HEK293 (cell line): ENCODE data around the gene USP31.

ENCODE experiments used
- CTCF ChIA-PET: fragments of 350-600 bp; formaldehyde crosslinking; extraction: SDS; loops from one replicate; lab custom pipeline; 2021; ENCODE audit warnings: antibody characterized with exemption; lab: Yijun Ruan, JAX
- POLR2A ChIA-PET: fragments of 300-600 bp; formaldehyde crosslinking; extraction: SDS; loops from one replicate; lab custom pipeline; 2020; ENCODE audit warnings: antibody characterized with exemption, inconsistent platforms; lab: Yijun Ruan, JAX
- H3K27ac ChIP-seq: fragments of 200-500 bp; sonication (Bioruptor generic); 2 replicates; pipeline ENCODE4 v1.5.1; 2014; ENCODE audit warnings: low read depth, low read length, control low read depth, inconsistent platforms; ENCODE audit errors: extremely low read depth
- H3K36me3 ChIP-seq, 2 experiments: fragments of 200-500 bp in 1 of 2; sonication (Bioruptor generic) in 1 of 2; 1 replicate in 1 of 2; 2 replicates in 1 of 2; pipeline ENCODE4 v1.5.1; 2014 to 2017; ENCODE audit warnings: inconsistent platforms in 2 of 2, low read length in 2 of 2; ENCODE audit not compliant: control insufficient read depth in 2 of 2, insufficient read depth in 1 of 2
- H3K4me1 ChIP-seq: fragments of 200-500 bp; sonication (Bioruptor generic); 2 replicates; pipeline ENCODE4 v1.5.1; 2014; ENCODE audit warnings: mild to moderate bottlenecking, low read length, inconsistent platforms; ENCODE audit not compliant: control insufficient read depth, insufficient read depth
- H3K4me3 ChIP-seq: 2 replicates; pipeline ENCODE4 v1.5.1; 2011; ENCODE audit warnings: low read depth, mild to moderate bottlenecking, control low read depth, low read length, moderate library complexity
- H3K9me3 ChIP-seq: fragments of 200-500 bp; sonication (Bioruptor generic); 2 replicates; pipeline ENCODE4 v1.5.1; 2014; ENCODE audit warnings: low read depth, low read length, inconsistent platforms; ENCODE audit not compliant: control insufficient read depth, insufficient read depth
- BCL6B ChIP-seq: fragments of 450-650 bp; formaldehyde crosslinking; IDR thresholded peaks from 2 replicates; pipeline ENCODE4 v1.5.1; 2017; ENCODE audit warnings: missing biosample characterization, missing genetic modification characterization
- KLF1 ChIP-seq: fragments of 450-650 bp; formaldehyde crosslinking; IDR thresholded peaks from 2 replicates; pipeline ENCODE4 v1.5.1; 2016; ENCODE audit warnings: missing biosample characterization, missing genetic modification characterization
- MEIS1 ChIP-seq: sonication (generic); formaldehyde crosslinking; IDR thresholded peaks from 2 replicates; pipeline ENCODE4 v1.8.1; 2022; ENCODE audit warnings: missing genetic modification reagents, mild to moderate bottlenecking, borderline replicate concordance
- SALL2 ChIP-seq: fragments of 450-650 bp; formaldehyde crosslinking; IDR thresholded peaks from 2 replicates; pipeline ENCODE4 v1.5.0; 2017; ENCODE audit warnings: missing biosample characterization, mild to moderate bottlenecking, missing genetic modification characterization, borderline replicate concordance
- SP2 ChIP-seq: fragments of 450-650 bp; formaldehyde crosslinking; IDR thresholded peaks from 2 replicates; pipeline ENCODE4 v1.5.1; 2016; ENCODE audit warnings: missing biosample characterization, missing genetic modification characterization
- ZNF121 ChIP-seq: fragments of 450-650 bp; formaldehyde crosslinking; IDR thresholded peaks from 2 replicates; pipeline ENCODE4 v1.5.1; 2016; ENCODE audit warnings: missing biosample characterization, missing genetic modification characterization
- ZNF148 ChIP-seq: fragments of 450-650 bp; formaldehyde crosslinking; IDR thresholded peaks from 2 replicates; pipeline ENCODE4 v1.5.0; 2017; ENCODE audit warnings: missing biosample characterization, missing genetic modification characterization, borderline replicate concordance
- ZNF169 ChIP-seq: fragments of 450-650 bp; formaldehyde crosslinking; IDR thresholded peaks from 2 replicates; pipeline ENCODE4 v1.5.1; 2016; ENCODE audit warnings: missing biosample characterization, missing genetic modification characterization
- ZNF211 ChIP-seq: fragments of 450-650 bp; formaldehyde crosslinking; IDR thresholded peaks from 2 replicates; pipeline ENCODE4 v1.5.1; 2016; ENCODE audit warnings: low read depth, missing biosample characterization, missing genetic modification characterization
- ZNF239 ChIP-seq: fragments of 450-650 bp; formaldehyde crosslinking; IDR thresholded peaks from 2 replicates; pipeline ENCODE4 v1.5.1; 2016; ENCODE audit warnings: missing biosample characterization, missing genetic modification characterization
- ZNF274 ChIP-seq, 2 experiments: fragments of 200-500 bp in 1 of 2; fragments of 450-650 bp in 1 of 2; sonication (Bioruptor generic) in 1 of 2; formaldehyde crosslinking in 1 of 2; IDR thresholded peaks; 2 replicates each; pipeline versions ENCODE4 v1.5.1 to v1.6.1; 2014 to 2016; ENCODE audit warnings: borderline replicate concordance in 1 of 2, inconsistent platforms in 1 of 2, low read length in 1 of 2, missing biosample characterization in 1 of 2, missing genetic modification characterization in 1 of 2
- ZNF280C ChIP-seq: fragments of 450-650 bp; formaldehyde crosslinking; IDR thresholded peaks from 2 replicates; pipeline ENCODE4 v1.5.1; 2016; ENCODE audit warnings: missing biosample characterization, missing genetic modification characterization
- ZNF311 ChIP-seq: fragments of 450-650 bp; formaldehyde crosslinking; IDR thresholded peaks from 2 replicates; pipeline ENCODE4 v1.5.1; 2017; ENCODE audit warnings: missing biosample characterization, missing genetic modification characterization, borderline replicate concordance
- ZNF366 ChIP-seq: fragments of 450-650 bp; formaldehyde crosslinking; conservative IDR thresholded peaks from 2 replicates; pipeline ENCODE4 v1.5.1; 2016; ENCODE audit warnings: missing biosample characterization, missing genetic modification characterization
- ZNF501 ChIP-seq: fragments of 450-650 bp; formaldehyde crosslinking; IDR thresholded peaks from 2 replicates; pipeline ENCODE4 v1.5.1; 2016; ENCODE audit warnings: missing biosample characterization, missing genetic modification characterization
- ZNF596 ChIP-seq: fragments of 450-650 bp; IDR thresholded peaks from 2 replicates; pipeline ENCODE4 v1.5.0; 2018; ENCODE audit warnings: missing biosample characterization, mild to moderate bottlenecking, missing genetic modification characterization, moderate library complexity
- ZNF660 ChIP-seq: fragments of 450-650 bp; IDR thresholded peaks from 2 replicates; pipeline ENCODE4 v1.5.1; 2018; ENCODE audit warnings: missing biosample characterization, mild to moderate bottlenecking, missing genetic modification characterization
- ZNF704 ChIP-seq: fragments of 450-650 bp; formaldehyde crosslinking; IDR thresholded peaks from 2 replicates; pipeline ENCODE4 v1.5.1; 2016; ENCODE audit warnings: missing biosample characterization, missing genetic modification characterization
- ZNF792 ChIP-seq: fragments of 450-650 bp; formaldehyde crosslinking; IDR thresholded peaks from 2 replicates; pipeline ENCODE4 v1.5.1; 2016; ENCODE audit warnings: missing biosample characterization, missing genetic modification characterization
- TF ChIP-seq, protein P1 (sequence below): fragments of 450-650 bp; formaldehyde crosslinking; IDR thresholded peaks from 2 replicates; pipeline ENCODE4 v1.5.1; 2017; ENCODE audit warnings: missing biosample characterization, missing genetic modification characterization
- TF ChIP-seq, protein P2 (sequence below): fragments of 450-650 bp; formaldehyde crosslinking; IDR thresholded peaks from 2 replicates; pipeline ENCODE4 v1.5.1; 2016; ENCODE audit warnings: missing biosample characterization, missing genetic modification characterization

The USP31 gene

DNA sequence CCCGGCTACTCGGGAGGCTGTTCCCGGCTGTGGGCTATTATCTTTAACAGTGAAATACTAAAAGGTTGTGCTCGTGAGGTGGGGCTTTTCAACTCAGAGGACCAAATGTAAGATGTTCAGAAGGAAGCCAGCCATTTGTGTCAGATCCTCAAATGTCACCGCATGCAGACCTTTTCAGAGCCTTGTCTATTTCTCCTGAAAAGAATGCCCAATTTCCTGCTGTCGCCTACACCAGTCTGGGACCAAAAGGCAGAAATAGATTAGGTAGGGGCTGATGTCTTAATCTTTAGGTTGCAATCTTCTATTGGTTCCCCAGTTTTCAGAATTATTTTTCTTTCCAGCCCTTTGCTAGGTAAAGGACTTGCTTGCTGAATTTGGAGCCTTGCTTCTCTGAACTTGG is 8.9 kb upstream of the USP31 start:
- Histone ChIP-seq H3K4me3 (no peak overlapping the region), H3K4me1 (no peaks in the 10 kb centered on the region), H3K27ac (no peak overlapping the region), H3K9me3 (no peaks in the 10 kb centered on the region), H3K36me3 (no peaks in the 10 kb centered on the region)
- POLR2A ChIA-PET: interaction anchor here (0.7 kb wide), 1 partner anchor 46 kb away, joined by 3 read pairs; no protein-coding TSS in a partner anchor
- TF ChIP-seq ZNF239 (tag by site-specific recombination) (peak; percentile 71; the same call in 1 of the 2 replicates), ZNF366 (tag by site-specific recombination) (no peak), ZNF792 (tag by site-specific recombination) (no peak)
- CTCF ChIA-PET: interaction anchor here (1.0 kb wide), 1 partner anchor 103 kb away, joined by 3 read pairs; no protein-coding TSS in a partner anchor

DNA sequence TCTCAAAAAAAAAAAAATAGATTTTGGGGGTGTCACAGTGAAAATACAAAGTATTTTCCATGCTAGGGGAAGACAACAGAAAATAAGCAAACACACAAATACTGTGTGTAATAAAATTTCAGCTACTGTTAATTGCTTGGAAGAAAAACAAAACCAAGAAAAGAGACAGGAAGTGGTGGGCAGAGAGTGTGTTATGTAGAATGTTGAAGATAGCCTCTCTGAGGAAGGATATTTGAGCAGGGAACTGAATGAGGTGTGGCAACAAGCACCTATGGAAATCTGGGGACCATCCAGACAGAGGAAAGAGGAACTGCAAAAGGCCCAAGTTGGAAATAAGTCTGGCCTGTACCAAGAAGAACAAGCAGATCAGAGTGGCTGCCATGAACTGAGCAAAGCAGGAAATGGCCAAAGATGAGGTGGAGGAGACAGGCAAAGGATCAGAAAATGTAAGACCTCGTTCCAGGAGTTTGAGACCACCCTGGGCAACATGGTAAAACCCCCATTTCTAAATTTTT is 7.8 kb upstream of the USP31 start:
- CTCF ChIA-PET: interaction anchor here (0.5 to 0.6 kb wide), 4 partner anchors 24 to 1535 kb away, joined by 3 to 4 read pairs (median 3); no protein-coding TSS in a partner anchor
- H3K4me3 ChIP-seq: no peak overlapping the region
- H3K27ac ChIP-seq: no peak overlapping the region
- H3K4me1 ChIP-seq: no peaks in the 10 kb centered on the region
- no peak for TF ChIP-seq ZNF311 (tag by site-specific recombination)
- TF ChIP-seq, protein P1, sequence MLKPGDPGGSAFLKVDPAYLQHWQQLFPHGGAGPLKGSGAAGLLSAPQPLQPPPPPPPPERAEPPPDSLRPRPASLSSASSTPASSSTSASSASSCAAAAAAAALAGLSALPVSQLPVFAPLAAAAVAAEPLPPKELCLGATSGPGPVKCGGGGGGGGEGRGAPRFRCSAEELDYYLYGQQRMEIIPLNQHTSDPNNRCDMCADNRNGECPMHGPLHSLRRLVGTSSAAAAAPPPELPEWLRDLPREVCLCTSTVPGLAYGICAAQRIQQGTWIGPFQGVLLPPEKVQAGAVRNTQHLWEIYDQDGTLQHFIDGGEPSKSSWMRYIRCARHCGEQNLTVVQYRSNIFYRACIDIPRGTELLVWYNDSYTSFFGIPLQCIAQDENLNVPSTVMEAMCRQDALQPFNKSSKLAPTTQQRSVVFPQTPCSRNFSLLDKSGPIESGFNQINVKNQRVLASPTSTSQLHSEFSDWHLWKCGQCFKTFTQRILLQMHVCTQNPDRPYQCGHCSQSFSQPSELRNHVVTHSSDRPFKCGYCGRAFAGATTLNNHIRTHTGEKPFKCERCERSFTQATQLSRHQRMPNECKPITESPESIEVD (tag by site-specific recombination): no peak
- TF ChIP-seq BCL6B (tag by site-specific recombination): no peak
- no peak for TF ChIP-seq ZNF148 (tag by site-specific recombination)
- TF ChIP-seq ZNF121 (tag by site-specific recombination): no peak
- no peak for TF ChIP-seq ZNF274 (IDR thresholded peaks at IDR 0.05; ENCODE audit: low read length)
- no peak for TF ChIP-seq ZNF274 (tag by site-specific recombination; IDR thresholded peaks at IDR 0.05; ENCODE audit: borderline replicate concordance)
- TF ChIP-seq ZNF660 (tag by site-specific recombination): no peak
- TF ChIP-seq SALL2 (tag by site-specific recombination): no peak
- no peak for TF ChIP-seq ZNF596
- TF ChIP-seq ZNF501 (tag by site-specific recombination): no peak
- TF ChIP-seq ZNF704 (tag by site-specific recombination): no peak
- no peak for TF ChIP-seq MEIS1
- TF ChIP-seq ZNF280C (tag by site-specific recombination): no peak
- TF ChIP-seq ZNF169 (tag by site-specific recombination): no peak
- TF ChIP-seq, protein P2, sequence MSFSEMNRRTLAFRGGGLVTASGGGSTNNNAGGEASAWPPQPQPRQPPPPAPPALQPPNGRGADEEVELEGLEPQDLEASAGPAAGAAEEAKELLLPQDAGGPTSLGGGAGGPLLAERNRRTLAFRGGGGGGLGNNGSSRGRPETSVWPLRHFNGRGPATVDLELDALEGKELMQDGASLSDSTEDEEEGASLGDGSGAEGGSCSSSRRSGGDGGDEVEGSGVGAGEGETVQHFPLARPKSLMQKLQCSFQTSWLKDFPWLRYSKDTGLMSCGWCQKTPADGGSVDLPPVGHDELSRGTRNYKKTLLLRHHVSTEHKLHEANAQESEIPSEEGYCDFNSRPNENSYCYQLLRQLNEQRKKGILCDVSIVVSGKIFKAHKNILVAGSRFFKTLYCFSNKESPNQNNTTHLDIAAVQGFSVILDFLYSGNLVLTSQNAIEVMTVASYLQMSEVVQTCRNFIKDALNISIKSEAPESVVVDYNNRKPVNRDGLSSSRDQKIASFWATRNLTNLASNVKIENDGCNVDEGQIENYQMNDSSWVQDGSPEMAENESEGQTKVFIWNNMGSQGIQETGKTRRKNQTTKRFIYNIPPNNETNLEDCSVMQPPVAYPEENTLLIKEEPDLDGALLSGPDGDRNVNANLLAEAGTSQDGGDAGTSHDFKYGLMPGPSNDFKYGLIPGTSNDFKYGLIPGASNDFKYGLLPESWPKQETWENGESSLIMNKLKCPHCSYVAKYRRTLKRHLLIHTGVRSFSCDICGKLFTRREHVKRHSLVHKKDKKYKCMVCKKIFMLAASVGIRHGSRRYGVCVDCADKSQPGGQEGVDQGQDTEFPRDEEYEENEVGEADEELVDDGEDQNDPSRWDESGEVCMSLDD (tag by site-specific recombination): no peak
- TF ChIP-seq ZNF211 (tag by site-specific recombination): no peak
- no peak for TF ChIP-seq SP2 (tag by site-specific recombination)
- no peak for TF ChIP-seq KLF1 (tag by site-specific recombination)
- TF ChIP-seq, all 188 proteins: peak for 0
- Histone ChIP-seq H3K9me3 (no peaks in the 10 kb centered on the region), H3K36me3 (no peaks in the 10 kb centered on the region)
- POLR2A ChIA-PET: interaction anchor here (0.7 kb wide), 1 partner anchor 11 kb away, joined by 5 read pairs; no protein-coding TSS in a partner anchor
